ENCODE results near the gene DNAJC10.

- TF ChIP-seq EZH2 (IDR thresholded peaks at IDR 0.05; ENCODE audit: borderline replicate concordance, low read depth, low read length, severe bottlenecking) (no peak), CTCF (IDR thresholded peaks at IDR 0.05; ENCODE audit: extremely low read depth in 1 of 2, insufficient read depth in 1 of 2, low read depth in 1 of 2, low read length in 2 of 2) (no peak)
These were observed 76.4 kb downstream of the DNAJC10 start for GRCh38 chr2:182792441-182792840.
